ENCODE results near the gene DOK5. TPM values are rescaled to one million over a fixed set of nuclear protein-coding genes. Genes with fewer than 3 reads are reported as not detected.
A peak's percentile ranks its signal among the peaks of the same experiment; 100 is the strongest.

DOK5 gene
- total and polyA plus RNA-seq, 2 of the 8 experiments (the other 6 are each of a cell fraction or from before 2014, with no cell fraction given): 8.9 to 15.0 TPM

DNA sequence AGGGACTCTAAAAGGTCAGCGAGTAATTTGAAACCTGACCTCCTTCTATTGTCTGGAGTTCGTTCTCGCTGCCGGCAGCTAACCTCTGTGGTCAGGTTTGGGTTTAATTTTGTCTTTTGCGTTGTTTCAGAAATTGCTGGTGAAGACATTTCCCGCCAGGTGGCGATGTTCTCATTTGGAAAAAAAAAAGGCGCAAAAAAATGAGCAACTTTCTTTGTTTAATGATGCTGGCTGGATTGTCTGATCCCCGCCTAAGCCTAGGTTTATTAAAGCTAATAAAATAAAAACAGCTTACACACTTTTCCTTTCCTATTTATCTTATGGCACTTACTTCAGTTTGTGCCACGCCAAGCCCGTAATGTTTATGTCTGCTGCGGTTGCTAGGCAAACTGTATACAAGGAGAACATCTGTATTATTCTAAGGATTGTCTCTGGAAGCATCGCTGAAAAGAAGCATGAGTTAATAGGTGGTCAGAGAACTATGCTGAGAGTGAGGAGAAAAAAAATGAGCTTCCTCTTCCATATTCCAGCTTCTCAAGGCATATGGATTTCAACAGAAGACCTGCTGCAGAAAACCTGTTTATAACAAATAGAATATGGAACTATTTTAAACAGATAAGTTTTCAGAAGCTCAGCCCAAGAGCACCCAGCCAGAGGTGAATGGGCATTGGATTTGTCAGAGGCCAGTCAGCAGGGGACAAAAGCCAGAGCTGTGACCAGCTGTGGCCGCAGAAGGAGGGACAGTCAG, 205.7 kb downstream of the DOK5 start:
- TF ChIP-seq CTBP2 (IDR thresholded peaks at IDR 0.05; ENCODE audit: borderline replicate concordance, insufficient read depth, insufficient read length, low read length) (no peak), CTCF (IDR thresholded peaks at IDR 0.05; ENCODE audit: control extremely low read depth in 1 of 3, insufficient read depth in 1 of 3, low read depth in 1 of 3, low read length in 3 of 3) (peak in 2 of 3 experiments; percentile 55 to 56; a peak in 3 of 4 replicates), RFX5 (IDR thresholded peaks at IDR 0.05; ENCODE audit: borderline replicate concordance, low read depth, low read length) (0 out of 2 replicates have a peak, but pooled peaks have one; percentile 15), SIRT6 (IDR thresholded peaks at IDR 0.05; ENCODE audit: low read length) (no peak), RAD21 (IDR thresholded peaks at IDR 0.05 in 1 of 2, conservative IDR thresholded peaks at IDR 0.05 in 1 of 2; ENCODE audit: low read depth in 2 of 2, low read length in 2 of 2) (peak; percentile 76 to 84)
- Histone ChIP-seq H3K4ac (replicated peaks; ENCODE audit: insufficient read length, low read depth, low read length) (peak overlapping the region; percentile 34), H2BK5ac (ENCODE audit: low read depth, low read length) (no peak overlapping the region), H3K4me1 (replicated peaks in 1 of 4; ENCODE audit: control insufficient read depth in 3 of 4, insufficient read depth in 4 of 4, low read length in 3 of 4) (no peaks in the 10 kb centered on the region; a peak in 1 of 7 replicates), H3K79me2 (ENCODE audit: control insufficient read depth in 1 of 2, insufficient read depth in 2 of 2, low read length in 2 of 2) (no peaks in the 10 kb centered on the region), H4K91ac (replicated peaks; ENCODE audit: insufficient read length, low read length) (no peak overlapping the region), H3K79me1 (ENCODE audit: low read depth, low read length) (no peaks in the 10 kb centered on the region), H3K56ac (replicated peaks; ENCODE audit: insufficient read length, low read depth, low read length) (no peak overlapping the region), H2AFZ (ENCODE audit: low read length) (no peak overlapping the region), H2AK5ac (ENCODE audit: low read depth, low read length) (no peak overlapping the region), H3K36me3 (ENCODE audit: control insufficient read depth in 2 of 4, insufficient read depth in 4 of 4, low read length in 3 of 4) (no peaks in the 10 kb centered on the region), H3K27ac (ENCODE audit: low read depth, low read length) (no peak overlapping the region), H3K4me3 (ENCODE audit: extremely low read depth in 1 of 4, insufficient read depth in 2 of 4, low read depth in 3 of 4, low read length in 4 of 4) (no peak overlapping the region), H4K8ac (ENCODE audit: extremely low read depth, insufficient read depth, low read length) (no peak overlapping the region), H3K4me2 (ENCODE audit: insufficient read depth in 1 of 2, low read depth in 2 of 2, low read length in 2 of 2) (peak overlapping the region in 1 of 2 experiments; percentile 39; a peak in 1 of 4 replicates), H2BK12ac (ENCODE audit: low read depth, low read length) (no peak overlapping the region), H3K9me3 (ENCODE audit: insufficient read depth in 2 of 2, low read depth in 1 of 2, low read length in 1 of 2) (no peaks in the 10 kb centered on the region), H4K5ac (ENCODE audit: insufficient read length, low read depth, low read length) (no peak overlapping the region), H3K23ac (ENCODE audit: insufficient read length) (no peak overlapping the region), H2BK120ac (replicated peaks; ENCODE audit: low read depth, low read length) (no peak overlapping the region), H3K9ac (replicated peaks in 1 of 4; ENCODE audit: extremely low read depth in 1 of 4, low read depth in 3 of 4, low read length in 3 of 4) (no peak overlapping the region), H3K27me3 (replicated peaks in 1 of 4; ENCODE audit: control insufficient read depth in 3 of 4, extremely low read depth in 1 of 4, insufficient read depth in 3 of 4, low read length in 3 of 4) (0 out of 7 replicates have a peak, but pooled peaks cover 0 to 2% (median 0%) of the 10 kb centered on the region in 4 experiments), H3K23me2 (ENCODE audit: low read depth, low read length) (no peaks in the 10 kb centered on the region; the same call in 1 of the 2 replicates), H2BK15ac (ENCODE audit: low read length) (no peak overlapping the region), H3K18ac (ENCODE audit: extremely low read depth, low read length) (no peak overlapping the region), H2BK20ac (ENCODE audit: low read length) (no peak overlapping the region), H4K20me1 (replicated peaks in 1 of 2; ENCODE audit: control insufficient read depth in 1 of 2, insufficient read depth in 2 of 2, low read length in 2 of 2) (no peaks in the 10 kb centered on the region), H3K14ac (ENCODE audit: insufficient read length) (no peak overlapping the region)
- FAIRE-seq (peak; percentile 92), DNase-seq (ENCODE audit: low read depth in 1 of 2, low spot score in 2 of 2) (peak in 1 of 2 experiments; percentile 70)
- ChIA-PET CTCF (ENCODE audit: partially characterized antibody) (interaction anchor here (0.5 to 3.8 kb wide), 23 partner anchors 11 to 579 kb away, joined by 3 to 25 read pairs (median 4); no protein-coding TSS in a partner anchor), POLR2A (ENCODE audit: partially characterized antibody) (no interaction called here)
- 42% methylated on average over 14 of the region's 14 CpGs; no CpG with 5 or more reads in 1 of the 2 experiments for WGBS, 2 experiments (ENCODE audit: extremely low coverage in 1 of 2, insufficient coverage in 1 of 2, insufficient read length in 1 of 2, insufficient replicate concordance in 2 of 2, low coverage in 1 of 2, low lambda C conversion rate in 2 of 2, missing lambda C conversion rate in 1 of 2)
